ENCODE measurements around the gene KLK11. TPM values are rescaled to one million over a fixed set of nuclear protein-coding genes. Genes with fewer than 3 reads are reported as not detected.

The KLK11 gene
- total and polyA plus RNA-seq, 10 donors: 0.09 to 0.29 TPM; not detected in 8

DNA sequence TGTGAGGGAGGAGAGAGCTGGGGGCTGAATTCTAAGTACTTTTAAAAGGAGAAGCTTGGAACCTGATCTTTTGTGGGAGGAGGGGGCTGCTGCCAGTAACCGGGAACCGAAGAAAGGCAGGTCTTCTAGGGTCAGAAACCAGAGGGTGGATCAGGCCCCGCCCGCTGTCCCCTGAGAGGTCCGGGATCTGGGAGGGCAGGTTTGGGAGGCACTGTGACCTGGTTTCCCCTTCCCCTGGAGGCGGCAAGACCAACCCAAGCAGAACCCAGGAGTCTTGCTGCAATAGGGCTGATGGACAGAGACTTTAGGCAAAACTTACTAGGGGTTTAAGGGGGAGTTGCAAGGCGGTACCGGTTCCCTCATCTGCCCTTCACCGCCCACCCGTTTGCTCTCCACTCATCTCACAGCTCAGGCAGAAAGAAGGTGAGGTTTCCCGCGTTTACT lies 24.3 kb downstream of the KLK11 start:
- Histone ChIP-seq H3K36me3 (no peaks in the 10 kb centered on the region), H3K9me3 (no peaks in the 10 kb centered on the region), H3K27me3 (replicated peaks in 1 of 7) (peaks cover 0 to 75% (median 15%) of the 10 kb centered on the region in 7 donors), H3K4me1 (no peaks in the 10 kb centered on the region), H3K4me3 (no peak overlapping the region), H3K27ac (no peak overlapping the region)
- intact Hi-C loops (cut with DNase I; ENCODE audit: low total_unique reads): no loop called here
- TF ChIP-seq POLR2A (IDR thresholded peaks at IDR 0.05): no peak
- TF ChIP-seq, protein P1, sequence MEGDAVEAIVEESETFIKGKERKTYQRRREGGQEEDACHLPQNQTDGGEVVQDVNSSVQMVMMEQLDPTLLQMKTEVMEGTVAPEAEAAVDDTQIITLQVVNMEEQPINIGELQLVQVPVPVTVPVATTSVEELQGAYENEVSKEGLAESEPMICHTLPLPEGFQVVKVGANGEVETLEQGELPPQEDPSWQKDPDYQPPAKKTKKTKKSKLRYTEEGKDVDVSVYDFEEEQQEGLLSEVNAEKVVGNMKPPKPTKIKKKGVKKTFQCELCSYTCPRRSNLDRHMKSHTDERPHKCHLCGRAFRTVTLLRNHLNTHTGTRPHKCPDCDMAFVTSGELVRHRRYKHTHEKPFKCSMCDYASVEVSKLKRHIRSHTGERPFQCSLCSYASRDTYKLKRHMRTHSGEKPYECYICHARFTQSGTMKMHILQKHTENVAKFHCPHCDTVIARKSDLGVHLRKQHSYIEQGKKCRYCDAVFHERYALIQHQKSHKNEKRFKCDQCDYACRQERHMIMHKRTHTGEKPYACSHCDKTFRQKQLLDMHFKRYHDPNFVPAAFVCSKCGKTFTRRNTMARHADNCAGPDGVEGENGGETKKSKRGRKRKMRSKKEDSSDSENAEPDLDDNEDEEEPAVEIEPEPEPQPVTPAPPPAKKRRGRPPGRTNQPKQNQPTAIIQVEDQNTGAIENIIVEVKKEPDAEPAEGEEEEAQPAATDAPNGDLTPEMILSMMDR (IDR thresholded peaks at IDR 0.05 in 8 of 11, conservative IDR thresholded peaks at IDR 0.05 in 3 of 11): no peak
- no peak for TF ChIP-seq POLR2AphosphoS5 (IDR thresholded peaks at IDR 0.05)
- 27 to 54% (median 37%) methylated on average over 11 to 12 of the region's 12 CpGs for WGBS, 5 donors
- no peak for DNase-seq

GRCh38 chr19:51001515-51001914 lies 24.9 kb downstream of the KLK11 start, which contains the start of gene KLK8:
Gene KLK8 (minus strand): TSS chr19:51001604. CDS start chr19:51001167, 437 bp downstream.
- peaks cover 0 to 72% (median 15%) of the 10 kb centered on the region in 7 donors for H3K27me3 ChIP-seq (replicated peaks in 1 of 7)
- TF ChIP-seq, protein P1 (IDR thresholded peaks at IDR 0.05 in 8 of 11, conservative IDR thresholded peaks at IDR 0.05 in 3 of 11): no peak
- TF ChIP-seq POLR2A (IDR thresholded peaks at IDR 0.05) (no peak), POLR2AphosphoS5 (IDR thresholded peaks at IDR 0.05) (no peak)
- no peaks in the 10 kb centered on the region for H3K4me1 ChIP-seq
- no peaks in the 10 kb centered on the region for H3K36me3 ChIP-seq
- DNase-seq: no peak
- 29 to 51% (median 38%) methylated on average over 7 of the region's 7 CpGs for WGBS, 5 donors
- H3K9me3 ChIP-seq: no peaks in the 10 kb centered on the region
- intact Hi-C loops (cut with DNase I; ENCODE audit: low total_unique reads): no loop called here
- no peak within 1 kb of the TSS for H3K27ac ChIP-seq
- no peak within 1 kb of the TSS for H3K4me3 ChIP-seq

GRCh38 chr19:51000981-51001380 lies 25.4 kb downstream of the KLK11 start:
- WGBS, 5 donors: 33 to 43% (median 37%) methylated on average over 16 of the region's 16 CpGs
- no peaks in the 10 kb centered on the region for H3K36me3 ChIP-seq
- intact Hi-C loops (cut with DNase I; ENCODE audit: low total_unique reads): no loop called here

DNA sequence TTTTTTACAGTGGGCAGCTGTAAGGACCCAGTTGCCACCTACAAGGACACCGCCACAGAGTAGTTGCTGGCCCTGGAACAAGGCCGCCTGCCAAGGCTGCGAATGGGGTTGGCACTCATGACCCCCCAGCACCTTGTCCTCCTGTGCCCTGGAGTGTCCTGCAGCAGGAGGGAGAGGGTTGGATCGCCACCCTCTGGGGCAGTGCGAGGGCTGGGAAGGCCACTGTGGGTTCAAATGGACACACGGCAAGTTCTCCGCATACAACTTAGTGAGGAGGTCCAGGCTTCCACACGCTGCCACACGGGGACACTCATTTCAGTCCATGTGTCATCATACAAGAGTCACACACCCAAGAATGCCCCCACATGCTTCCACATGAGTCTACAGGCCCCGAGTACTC lies 26.0 kb downstream of the KLK11 start:
- no peak for DNase-seq
- TF ChIP-seq POLR2A (IDR thresholded peaks at IDR 0.05) (no peak), POLR2AphosphoS5 (IDR thresholded peaks at IDR 0.05) (no peak)
- TF ChIP-seq, protein P1 (IDR thresholded peaks at IDR 0.05 in 8 of 11, conservative IDR thresholded peaks at IDR 0.05 in 3 of 11): no peak
- no peaks in the 10 kb centered on the region for H3K4me1 ChIP-seq
- no peak overlapping the region for H3K4me3 ChIP-seq
- no peaks in the 10 kb centered on the region for H3K36me3 ChIP-seq
- intact Hi-C loops (cut with DNase I; ENCODE audit: low total_unique reads): no loop called here
- WGBS, 5 donors: 84 to 92% (median 88%) methylated on average over 8 to 10 of the region's 10 CpGs
- H3K9me3 ChIP-seq: no peaks in the 10 kb centered on the region
- no peak overlapping the region for H3K27ac ChIP-seq
- H3K27me3 ChIP-seq (replicated peaks in 1 of 7): peaks cover 0 to 66% (median 15%) of the 10 kb centered on the region in 7 donors

More at GRCh38 chr19:51000981-51001380, 25.4 kb downstream of the KLK11 start:
- TF ChIP-seq POLR2A (IDR thresholded peaks at IDR 0.05) (no peak), POLR2AphosphoS5 (IDR thresholded peaks at IDR 0.05) (no peak)
- DNase-seq: no peak
- Histone ChIP-seq H3K4me1 (no peaks in the 10 kb centered on the region), H3K27ac (no peak overlapping the region), H3K9me3 (no peaks in the 10 kb centered on the region), H3K27me3 (replicated peaks in 1 of 7) (peaks cover 0 to 67% (median 15%) of the 10 kb centered on the region in 7 donors), H3K4me3 (no peak overlapping the region)
